ENCODE measurements around the gene ZBTB2.
A peak's percentile ranks its signal among the peaks of the same experiment; 100 is the strongest.
"Not testable (repeated sequence)": the region's sequence is repeated elsewhere in the genome, so short reads cannot be mapped to it uniquely, and the experiment has no call there.

The ZBTB2 gene

GRCh38 chr6:151375833-151376232 is 15.5 kb downstream of the ZBTB2 start:
- no peak for DNase-seq (ENCODE audit: low read depth, low spot score)
- H3K27ac ChIP-seq: peak overlapping the region; percentile 64

- H3K27ac ChIP-seq: peak overlapping the region; percentile 64
- no peak for DNase-seq (ENCODE audit: low read depth, low spot score)
Measured at GRCh38 chr6:151374036-151374683, 17.2 kb downstream of the ZBTB2 start.

DNA sequence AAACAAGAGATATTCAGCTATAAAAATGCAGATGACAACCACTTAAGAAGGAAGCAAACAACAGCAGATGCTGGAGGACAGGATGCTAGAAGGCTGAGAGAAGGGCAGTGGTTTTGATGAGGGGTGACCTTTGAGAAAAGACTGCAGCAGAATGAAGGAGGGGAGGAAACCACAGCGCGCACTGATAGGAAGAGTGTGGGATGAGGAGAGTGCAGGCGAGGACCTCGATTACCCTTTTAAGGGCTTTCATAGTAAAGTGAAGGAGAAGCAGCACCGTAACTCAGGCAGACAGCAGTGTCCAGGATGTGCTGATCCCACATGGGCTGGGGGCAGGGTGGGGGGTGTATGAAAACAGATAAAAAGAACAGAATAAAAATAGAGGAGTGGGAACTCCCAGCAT is 19.2 kb downstream of the ZBTB2 start:
- no peak for DNase-seq (ENCODE audit: low read depth, low spot score)
- H3K27ac ChIP-seq: no peak overlapping the region

GRCh38 chr6:151370509-151371078 is 20.8 kb downstream of the ZBTB2 start:
- no peak overlapping the region for H3K27ac ChIP-seq
- DNase-seq (ENCODE audit: low read depth, low spot score): no peak

DNA sequence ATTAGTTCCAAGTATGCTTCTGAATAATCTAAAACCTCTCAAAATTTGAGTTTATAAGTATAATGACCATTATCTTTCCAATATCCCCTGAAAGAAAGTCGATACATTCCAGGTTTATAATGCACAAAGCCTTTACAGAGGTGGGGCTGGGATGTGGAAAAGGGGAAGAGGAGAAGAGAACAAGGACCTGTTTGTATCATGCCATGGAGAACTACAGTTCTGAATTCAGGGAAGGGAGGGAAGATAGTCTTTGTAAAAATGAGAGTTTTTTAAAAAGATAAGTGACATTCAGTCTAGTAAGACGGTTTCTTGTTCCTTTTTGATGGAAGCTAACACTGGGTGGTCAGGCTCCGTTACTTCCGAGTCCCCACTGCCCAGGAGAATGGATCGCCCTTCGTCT is 26.1 kb downstream of the ZBTB2 start:
- no peak overlapping the region for H3K27ac ChIP-seq
- DNase-seq (ENCODE audit: low read depth, low spot score): no peak

- no peak for DNase-seq (ENCODE audit: low read depth, low spot score)
- H3K27ac ChIP-seq: no peak overlapping the region
Measured at GRCh38 chr6:151359486-151359885, 31.9 kb downstream of the ZBTB2 start.

- no peak for DNase-seq (ENCODE audit: low read depth, low spot score)
- no peak overlapping the region for H3K27ac ChIP-seq
Measured at GRCh38 chr6:151358475-151358874, 32.9 kb downstream of the ZBTB2 start.

DNA sequence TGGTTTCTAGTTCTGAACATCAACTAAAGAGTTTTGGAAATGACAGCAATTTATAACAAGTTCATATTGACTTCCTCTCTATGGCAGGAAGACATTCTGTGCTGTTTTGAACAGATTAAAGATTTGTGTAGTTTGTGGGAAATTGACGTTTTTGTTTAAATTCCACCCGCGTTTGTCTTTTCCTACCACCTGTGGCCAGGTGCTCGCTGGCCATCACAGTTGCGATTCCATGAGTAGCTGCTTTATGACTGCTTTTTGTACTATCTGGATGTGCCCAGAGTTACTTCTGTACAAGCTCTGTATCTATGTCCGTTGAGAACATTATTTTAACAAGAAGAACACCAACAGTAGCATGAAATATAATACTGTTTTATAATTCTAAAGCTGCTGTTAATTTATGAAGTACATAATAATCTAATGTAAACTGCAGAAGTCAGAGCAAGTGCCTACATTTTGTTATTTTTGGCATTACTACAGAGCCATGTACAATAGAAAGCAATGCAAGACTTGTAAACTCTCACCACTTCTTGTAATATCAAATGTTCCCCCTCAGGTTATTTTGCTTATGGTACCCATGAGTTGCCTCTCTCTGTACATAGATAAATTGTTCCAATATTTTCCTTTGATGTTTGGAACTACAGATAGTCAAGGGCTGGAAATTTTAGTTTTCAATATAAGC is 33.5 kb downstream of the ZBTB2 start:
- DNase-seq (ENCODE audit: low read depth, low spot score): no peak
- no peak overlapping the region for H3K27ac ChIP-seq

GRCh38 chr6:151356983-151357382 is 34.4 kb downstream of the ZBTB2 start:
- DNase-seq (ENCODE audit: low read depth, low spot score); H3K27ac ChIP-seq: not testable (repeated sequence)

- no peak overlapping the region for H3K27ac ChIP-seq
- no peak for DNase-seq (ENCODE audit: low read depth, low spot score)
Measured at GRCh38 chr6:151353795-151354194, 37.6 kb downstream of the ZBTB2 start.

GRCh38 chr6:151352410-151353396 is 38.7 kb downstream of the ZBTB2 start:
- DNase-seq (ENCODE audit: low read depth, low spot score): no peak
- H3K27ac ChIP-seq: no peak overlapping the region

DNA sequence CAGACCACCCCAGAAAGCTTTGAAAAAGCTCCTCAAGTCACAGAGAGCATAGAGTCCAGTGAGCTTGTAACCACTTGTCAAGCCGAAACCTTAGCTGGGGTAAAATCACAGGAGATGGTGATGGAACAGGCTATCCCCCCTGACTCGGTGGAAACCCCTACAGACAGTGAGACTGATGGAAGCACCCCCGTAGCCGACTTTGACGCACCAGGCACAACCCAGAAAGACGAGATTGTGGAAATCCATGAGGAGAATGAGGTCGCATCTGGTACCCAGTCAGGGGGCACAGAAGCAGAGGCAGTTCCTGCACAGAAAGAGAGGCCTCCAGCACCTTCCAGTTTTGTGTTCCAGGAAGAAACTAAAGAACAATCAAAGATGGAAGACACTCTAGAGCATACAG is 39.6 kb downstream of the ZBTB2 start:
- no peak overlapping the region for H3K27ac ChIP-seq
- DNase-seq (ENCODE audit: low read depth, low spot score): no peak

DNA sequence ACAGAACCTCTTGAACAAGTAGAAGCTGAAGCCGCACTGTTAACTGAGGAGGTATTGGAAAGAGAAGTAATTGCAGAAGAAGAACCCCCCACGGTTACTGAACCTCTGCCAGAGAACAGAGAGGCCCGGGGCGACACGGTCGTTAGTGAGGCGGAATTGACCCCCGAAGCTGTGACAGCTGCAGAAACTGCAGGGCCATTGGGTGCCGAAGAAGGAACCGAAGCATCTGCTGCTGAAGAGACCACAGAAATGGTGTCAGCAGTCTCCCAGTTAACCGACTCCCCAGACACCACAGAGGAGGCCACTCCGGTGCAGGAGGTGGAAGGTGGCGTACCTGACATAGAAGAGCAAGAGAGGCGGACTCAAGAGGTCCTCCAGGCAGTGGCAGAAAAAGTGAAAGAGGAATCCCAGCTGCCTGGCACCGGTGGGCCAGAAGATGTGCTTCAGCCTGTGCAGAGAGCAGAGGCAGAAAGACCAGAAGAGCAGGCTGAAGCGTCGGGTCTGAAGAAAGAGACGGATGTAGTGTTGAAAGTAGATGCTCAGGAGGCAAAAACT is 40.1 kb downstream of the ZBTB2 start:
- DNase-seq (ENCODE audit: low read depth, low spot score): no peak
- no peak overlapping the region for H3K27ac ChIP-seq

DNA sequence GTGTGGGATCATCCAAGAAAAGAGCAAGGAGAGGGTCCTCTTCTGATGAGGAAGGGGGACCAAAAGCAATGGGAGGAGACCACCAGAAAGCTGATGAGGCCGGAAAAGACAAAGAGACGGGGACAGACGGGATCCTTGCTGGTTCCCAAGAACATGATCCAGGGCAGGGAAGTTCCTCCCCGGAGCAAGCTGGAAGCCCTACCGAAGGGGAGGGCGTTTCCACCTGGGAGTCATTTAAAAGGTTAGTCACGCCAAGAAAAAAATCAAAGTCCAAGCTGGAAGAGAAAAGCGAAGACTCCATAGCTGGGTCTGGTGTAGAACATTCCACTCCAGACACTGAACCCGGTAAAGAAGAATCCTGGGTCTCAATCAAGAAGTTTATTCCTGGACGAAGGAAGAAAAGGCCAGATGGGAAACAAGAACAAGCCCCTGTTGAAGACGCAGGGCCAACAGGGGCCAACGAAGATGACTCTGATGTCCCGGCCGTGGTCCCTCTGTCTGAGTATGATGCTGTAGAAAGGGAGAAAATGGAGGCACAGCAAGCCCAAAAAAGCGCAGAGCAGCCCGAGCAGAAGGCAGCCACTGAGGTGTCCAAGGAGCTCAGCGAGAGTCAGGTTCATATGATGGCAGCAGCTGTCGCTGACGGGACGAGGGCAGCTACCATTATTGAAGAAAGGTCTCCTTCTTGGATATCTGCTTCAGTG is 40.8 kb downstream of the ZBTB2 start:
- H3K27ac ChIP-seq: no peak overlapping the region
- DNase-seq (ENCODE audit: low read depth, low spot score): no peak

- no peak overlapping the region for H3K27ac ChIP-seq
- DNase-seq (ENCODE audit: low read depth, low spot score): no peak
Measured at GRCh38 chr6:151349651-151350270, 41.6 kb downstream of the ZBTB2 start.

GRCh38 chr6:151342750-151343149 is 48.6 kb downstream of the ZBTB2 start:
- DNase-seq (ENCODE audit: low read depth, low spot score); H3K27ac ChIP-seq: not testable (repeated sequence)

DNA sequence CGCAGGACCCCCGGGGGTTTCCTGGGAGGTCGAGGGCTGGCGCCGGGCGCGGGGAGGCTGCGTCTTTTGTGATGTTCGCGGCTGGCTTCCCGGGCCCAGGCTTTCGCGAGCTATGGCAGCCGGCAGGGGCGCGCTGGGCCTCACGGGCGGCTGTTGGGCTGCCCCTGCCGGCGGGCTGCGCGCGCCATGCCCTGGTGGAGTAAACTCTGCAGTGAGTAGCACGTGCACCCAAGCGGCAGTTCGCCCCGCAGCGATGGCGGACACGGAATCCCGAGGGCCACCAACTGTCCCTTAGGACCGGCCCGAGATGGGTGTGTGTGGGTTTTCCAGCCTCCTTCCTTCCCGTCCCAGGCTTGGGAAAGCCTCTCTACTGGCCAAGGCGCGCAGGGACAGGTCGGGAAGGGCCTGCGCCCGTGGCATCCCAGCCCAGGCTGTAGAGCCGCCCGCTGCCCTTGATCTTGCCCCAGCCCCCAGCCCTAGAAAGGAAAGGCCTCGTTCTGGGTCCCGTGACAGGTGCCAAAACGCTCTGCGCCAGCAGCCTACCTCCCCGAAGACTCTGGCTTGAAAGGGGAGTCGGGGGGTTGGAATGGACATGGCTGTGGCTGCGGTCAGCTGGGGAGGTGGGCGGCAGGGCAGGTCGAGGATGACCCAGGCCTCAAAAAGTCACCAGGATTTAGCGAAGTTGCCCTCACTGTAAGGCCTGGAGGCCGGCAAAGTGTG is 49.7 kb downstream of the ZBTB2 start:
- no peak overlapping the region for H3K27ac ChIP-seq
- DNase-seq (ENCODE audit: low read depth, low spot score): no peak

GRCh38 chr6:151340219-151340978 is 51.0 kb downstream of the ZBTB2 start:
- H3K27ac ChIP-seq: no peak overlapping the region
- DNase-seq (ENCODE audit: low read depth, low spot score): no peak
